HG03108 (cell line): ENCODE measurements around the gene KIAA0930.
"Not testable (repeated sequence)": the region's sequence is repeated elsewhere in the genome, so short reads cannot be mapped to it uniquely, and the experiment has no call there.

ENCODE experiments used
- ATAC-seq: cut with Tn5 transposase; IDR thresholded peaks from one replicate; pipeline ENCODE4 v1.9.1; 2021; ENCODE audit warnings: moderate library complexity; ENCODE audit not compliant: unreplicated experiment

Gene KIAA0930

DNA sequence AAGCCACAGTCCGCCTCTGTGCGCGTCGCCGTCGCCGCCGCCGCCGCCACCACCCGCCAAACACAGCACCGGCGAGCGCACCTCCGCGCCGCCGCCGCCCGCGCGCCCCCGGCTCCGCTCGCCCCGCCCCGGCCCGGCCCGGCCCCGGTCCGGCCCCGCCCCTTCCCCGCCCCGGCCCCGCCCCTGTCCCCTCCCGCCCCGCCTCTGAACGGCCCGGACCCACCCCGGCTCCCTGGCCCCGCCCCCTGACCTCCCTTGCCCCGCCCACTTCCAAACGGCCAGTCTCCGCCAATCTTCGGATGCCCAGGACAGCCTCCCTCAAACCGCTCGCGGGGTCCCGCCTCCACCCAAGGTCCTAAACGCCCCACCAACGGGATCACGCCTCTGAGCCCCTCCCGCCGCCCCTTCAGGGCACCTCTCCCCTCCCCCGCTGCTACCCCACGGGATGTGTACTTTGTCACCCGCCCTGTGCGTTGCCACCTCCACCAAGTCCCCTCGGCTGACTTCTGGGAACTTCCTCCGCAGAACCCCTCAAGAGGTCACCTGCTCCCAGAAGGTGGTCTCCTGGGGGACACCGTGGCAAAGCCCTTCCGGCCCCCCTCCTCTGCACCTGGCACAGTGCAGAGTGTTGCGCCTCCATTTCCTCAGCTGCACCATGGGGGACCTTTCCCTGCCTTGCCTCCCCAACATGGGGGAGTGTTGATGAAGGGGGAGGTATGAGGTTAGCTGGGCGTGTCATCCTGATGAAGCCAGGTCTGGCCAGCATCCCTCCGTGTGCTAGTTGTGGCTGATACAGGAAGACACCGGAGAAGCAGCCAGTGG, at the start of gene KIAA0930:
Gene KIAA0930 (minus strand): TSS at position 85 of the 822 bp plus-strand sequence. CDS start 191 bp downstream, outside the sequence.
- no peak for ATAC-seq

DNA sequence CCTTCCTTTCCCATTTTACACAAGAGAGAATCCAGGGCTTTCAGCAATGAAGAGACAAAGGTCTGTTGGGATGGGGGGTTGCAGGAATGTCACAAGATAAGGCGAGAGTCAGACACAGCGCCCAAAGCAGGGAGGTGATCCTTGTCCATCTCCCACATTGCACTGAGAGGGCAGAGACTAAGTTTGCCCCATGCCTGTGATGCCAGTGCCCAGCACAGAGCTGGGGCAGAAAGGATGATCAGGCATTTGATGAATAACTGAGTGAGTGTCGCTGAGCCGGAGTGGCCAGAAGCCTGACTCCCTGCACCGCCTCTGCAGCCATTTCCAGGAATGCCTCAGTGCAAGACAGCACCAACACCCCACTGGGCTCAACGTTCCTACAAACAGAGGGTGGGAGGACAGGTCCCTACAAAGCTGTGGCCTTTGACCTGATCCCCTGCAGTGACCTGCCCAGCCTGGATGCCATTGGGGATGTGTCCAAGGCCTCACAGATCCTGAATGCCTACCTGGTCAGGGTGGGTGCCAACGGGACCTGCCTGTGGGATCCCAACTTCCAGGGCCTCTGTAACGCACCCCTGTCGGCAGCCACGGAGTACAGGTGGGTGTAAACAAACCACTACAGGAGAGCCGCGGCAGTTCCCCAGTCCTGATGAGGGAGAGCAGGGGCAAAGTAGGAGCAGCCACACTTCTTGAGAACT, 46.3 kb upstream of the KIAA0930 start:
- ATAC-seq = no peak

DNA sequence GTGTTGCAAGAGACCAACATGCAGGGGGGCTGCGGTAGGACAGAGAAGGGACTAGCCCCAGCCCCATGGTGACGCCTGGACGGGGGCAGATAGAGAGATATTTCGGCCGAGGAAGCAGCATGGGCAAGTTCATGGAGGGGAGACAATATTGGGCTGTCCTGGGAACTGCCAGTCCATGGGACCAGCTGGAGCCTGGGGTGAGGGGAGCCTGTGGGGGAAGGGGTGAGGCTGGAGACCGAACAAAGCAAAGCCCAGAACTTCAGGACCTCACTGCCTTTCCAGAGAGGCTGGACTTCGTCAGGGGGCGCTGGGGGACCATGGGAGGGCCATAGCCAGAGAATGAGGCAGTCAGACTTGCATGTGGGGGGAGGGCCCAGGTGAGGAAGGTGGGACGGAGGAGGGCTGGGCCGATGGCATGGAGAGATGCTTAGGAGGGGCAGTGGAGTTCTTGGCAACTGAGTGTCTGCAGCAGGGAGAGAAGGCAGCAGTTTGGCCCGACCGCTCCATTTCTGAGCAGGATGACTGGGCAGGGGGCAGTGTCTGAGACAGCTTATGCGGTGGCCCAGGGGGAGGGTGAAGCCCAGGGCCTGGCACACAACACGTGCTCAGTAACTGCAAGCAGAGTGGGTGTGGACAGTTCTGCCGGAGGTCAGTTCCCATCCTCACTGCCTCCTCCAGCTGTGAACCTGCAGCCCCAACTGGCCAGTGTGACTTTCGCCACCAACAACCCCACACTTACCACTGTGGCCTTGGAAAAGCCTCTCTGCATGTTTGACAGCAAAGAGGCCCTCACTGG, 44.8 kb upstream of the KIAA0930 start:
- ATAC-seq = no peak

DNA sequence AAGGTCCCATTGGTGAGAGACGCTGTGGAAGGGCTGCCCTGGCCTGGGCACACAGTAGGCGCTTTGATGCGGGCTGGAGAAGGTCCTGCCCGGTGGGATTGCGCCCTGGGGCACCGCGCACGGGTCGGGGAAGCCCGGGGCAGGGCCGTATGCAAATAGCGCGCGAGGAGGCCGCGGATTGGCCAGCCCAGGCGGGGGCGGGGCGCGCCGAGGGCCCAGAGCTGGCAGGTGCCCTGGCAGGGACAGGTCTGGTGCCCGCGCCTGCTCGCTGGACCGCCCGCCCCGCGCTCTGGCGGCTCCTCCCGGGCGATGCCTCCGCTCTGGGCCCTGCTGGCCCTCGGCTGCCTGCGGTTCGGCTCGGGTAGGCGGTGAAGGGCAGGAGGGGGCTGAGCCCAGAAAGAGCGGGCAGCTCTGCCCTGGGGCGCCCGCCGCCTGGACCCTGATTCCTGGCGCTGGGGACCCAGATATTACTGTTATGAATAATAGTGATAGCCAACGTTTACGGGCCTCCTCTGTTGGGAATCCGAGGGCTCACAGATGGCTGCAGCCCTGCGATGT, 44.1 kb upstream of the KIAA0930 start, which contains the start of gene UPK3A:
Gene UPK3A (plus strand): TSS at position 245 of the 558 bp plus-strand sequence. CDS start 65 bp downstream, at position 310.
- ATAC-seq = no peak

DNA sequence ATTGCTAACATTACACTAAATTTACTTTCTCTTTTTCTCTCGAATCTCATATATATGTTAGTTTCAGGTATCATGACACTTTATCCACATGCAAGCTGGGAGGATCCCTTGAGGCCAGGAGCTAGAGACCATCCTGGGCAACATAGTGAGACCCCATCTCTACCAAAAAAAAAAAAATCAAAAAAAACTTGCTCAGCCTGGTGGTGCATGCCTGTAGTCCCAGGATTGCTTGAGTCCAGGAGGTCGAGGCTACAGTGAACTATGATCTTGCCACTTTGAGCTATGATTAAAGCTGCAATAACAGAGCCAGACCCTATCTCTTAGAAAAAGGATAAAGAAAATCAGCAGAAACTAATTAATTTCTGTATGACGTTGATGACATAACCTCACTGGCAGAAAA, 40.3 kb upstream of the KIAA0930 start:
- ATAC-seq = no peak

DNA sequence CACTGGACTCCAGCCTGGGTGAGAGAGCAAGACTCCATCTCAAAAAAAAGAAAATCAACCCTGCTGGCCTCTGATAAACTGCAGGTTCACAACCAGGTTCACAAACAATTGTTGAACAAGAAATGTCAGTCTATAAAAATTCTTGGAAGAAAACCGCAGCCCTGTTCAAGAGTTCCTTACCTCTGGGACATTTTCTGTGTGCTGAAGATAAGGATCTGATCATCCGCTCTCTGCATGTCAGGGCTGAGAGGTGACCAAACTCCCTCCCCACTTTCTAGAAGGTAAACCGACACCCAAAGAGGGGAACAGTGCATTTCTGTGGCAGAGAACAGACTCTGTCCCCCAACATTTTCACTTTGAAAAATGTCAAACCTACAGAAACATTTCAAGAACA, 39.9 kb upstream of the KIAA0930 start:
- ATAC-seq = no peak

DNA sequence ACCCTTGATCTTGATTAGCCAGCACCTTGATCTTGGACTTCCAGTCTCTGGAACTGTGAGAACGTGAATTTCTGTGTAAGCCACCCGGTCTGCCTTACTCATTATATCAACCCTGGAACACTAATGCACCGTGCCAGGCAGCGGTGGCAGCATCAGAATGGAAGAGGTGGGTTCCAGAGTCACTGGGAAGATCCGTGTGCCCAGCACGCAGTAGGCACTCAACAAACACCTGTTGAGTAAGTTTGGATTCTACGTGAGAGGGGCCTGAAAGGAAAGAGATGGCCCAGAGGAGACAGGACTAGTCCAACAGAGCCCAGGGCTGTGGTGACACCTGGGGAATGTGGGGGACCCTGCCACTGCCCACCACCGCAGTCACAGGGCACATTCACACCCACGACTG, 37.4 kb upstream of the KIAA0930 start:
- no peak for ATAC-seq

DNA sequence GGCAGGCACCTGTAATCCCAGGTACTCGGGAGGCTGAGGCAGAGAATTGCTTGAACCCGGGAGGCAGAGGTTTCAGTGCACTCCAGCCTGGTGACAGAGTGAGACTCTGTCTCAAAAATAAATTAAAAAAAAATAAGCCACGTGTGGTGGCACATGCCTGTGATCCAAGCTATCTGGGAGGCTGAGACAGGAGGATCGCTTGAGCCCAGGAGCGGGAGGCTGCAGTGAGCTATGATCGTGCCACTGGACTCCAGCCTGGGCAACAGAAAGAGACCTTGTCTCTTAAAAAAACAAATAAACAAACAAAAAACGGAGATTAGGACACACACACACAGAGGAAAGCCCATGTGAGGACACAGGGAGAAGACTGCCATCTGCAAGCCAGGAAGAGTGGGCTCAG, 37.0 kb upstream of the KIAA0930 start:
- ATAC-seq = not testable (repeated sequence)

DNA sequence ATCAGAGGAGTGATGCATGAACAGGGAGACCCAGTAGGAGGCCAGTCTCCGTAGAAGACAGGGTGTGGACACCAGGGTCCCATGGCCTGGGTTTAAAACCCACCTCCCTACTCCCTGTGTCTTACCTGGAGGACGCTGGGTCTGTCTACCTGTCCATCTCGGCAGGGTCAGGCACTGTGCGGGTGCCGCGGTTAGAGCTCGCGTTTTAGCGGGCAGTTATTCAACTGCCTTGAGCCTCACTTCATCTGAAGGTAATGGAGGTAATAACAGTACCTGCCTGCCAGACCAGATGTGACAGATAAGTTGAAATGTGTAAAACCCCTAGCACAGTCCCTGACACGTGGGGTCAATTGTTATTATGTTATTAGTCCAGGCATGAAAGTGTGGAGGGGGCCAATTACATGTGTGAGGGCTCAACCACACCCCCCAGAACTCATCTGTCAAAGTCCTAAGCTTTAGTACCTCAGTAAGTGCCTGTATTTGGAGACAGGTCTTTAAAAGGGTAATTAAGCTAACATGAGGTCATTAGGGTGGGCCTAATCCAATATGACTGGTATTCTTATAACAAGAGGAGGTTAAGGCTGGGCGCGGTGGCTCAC, 35.9 kb upstream of the KIAA0930 start:
- no peak for ATAC-seq

DNA sequence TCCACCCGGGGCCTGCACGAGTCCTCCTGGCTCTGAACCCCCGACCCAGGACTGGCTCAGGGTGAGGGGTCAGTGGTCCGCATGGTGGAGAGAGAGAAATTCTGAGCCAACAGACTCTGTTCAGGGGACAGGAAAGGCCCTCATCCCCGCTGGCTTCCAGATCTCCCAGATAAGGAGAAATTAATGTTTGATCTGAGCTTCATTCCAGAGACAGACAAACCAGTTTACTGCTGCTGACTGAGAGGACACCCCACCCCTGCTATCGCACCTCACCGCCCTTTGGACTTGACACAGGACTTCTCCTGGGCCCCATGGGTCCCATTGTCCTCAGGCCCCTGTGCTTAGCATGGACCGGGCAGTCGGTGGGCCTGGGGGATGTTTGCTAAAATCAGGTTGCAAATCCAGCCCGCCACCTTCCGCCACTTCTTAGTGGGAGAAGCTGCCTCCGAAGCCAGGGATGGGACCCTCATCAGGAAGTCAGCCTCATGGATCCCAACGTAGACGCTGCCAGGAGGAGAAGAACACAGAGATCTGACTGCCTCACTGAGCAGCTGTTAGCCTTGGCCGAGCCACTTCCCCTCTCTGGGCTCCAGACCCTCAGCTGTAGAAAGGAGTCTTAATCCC, 32.9 kb upstream of the KIAA0930 start:
- ATAC-seq = no peak

DNA sequence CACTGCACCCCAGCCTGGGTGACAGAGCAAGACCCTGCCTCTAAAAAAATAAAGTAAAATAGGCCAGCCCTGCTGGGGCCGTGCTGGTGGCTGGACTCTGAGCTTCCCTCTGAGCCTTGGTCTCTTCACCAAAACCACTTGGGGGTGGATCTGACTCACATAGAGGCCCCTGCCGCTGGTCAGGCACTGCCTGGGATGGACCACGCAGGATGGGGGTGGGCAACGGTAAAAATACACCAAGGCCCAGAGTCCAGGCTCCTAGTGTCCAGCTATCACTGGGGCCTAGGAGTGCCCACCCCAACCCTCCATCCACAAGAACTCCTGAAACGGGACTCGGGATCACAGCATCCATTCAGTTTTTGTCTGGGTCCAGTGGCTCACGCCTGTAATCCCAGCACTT, 31.8 kb upstream of the KIAA0930 start:
- no peak for ATAC-seq

DNA sequence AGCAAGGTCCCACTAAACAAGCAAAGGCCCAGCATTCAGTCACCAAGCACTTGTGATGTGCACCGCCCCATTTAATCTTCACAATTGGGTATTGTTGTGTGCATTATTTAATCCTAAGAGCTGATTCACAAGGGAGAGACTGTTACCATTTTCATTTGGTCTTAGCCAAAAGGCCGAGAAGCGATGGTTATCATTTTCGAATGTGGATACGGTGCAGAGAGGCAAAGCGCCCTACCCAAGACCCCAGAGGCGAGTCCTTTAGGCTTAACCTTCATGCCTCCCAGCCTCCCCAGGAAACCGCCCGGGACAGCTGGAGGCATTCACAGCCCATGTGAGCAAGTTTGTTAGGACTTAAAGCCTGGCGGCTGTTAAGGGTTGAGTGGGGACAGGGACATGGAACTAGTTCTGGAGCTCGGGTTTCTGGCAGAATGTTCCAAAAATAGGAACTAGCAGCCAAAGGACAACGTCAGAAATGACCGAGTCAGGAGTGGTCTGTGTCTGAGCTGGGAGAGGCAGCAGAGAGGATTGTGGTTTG, 31.0 kb upstream of the KIAA0930 start:
- ATAC-seq = no peak

DNA sequence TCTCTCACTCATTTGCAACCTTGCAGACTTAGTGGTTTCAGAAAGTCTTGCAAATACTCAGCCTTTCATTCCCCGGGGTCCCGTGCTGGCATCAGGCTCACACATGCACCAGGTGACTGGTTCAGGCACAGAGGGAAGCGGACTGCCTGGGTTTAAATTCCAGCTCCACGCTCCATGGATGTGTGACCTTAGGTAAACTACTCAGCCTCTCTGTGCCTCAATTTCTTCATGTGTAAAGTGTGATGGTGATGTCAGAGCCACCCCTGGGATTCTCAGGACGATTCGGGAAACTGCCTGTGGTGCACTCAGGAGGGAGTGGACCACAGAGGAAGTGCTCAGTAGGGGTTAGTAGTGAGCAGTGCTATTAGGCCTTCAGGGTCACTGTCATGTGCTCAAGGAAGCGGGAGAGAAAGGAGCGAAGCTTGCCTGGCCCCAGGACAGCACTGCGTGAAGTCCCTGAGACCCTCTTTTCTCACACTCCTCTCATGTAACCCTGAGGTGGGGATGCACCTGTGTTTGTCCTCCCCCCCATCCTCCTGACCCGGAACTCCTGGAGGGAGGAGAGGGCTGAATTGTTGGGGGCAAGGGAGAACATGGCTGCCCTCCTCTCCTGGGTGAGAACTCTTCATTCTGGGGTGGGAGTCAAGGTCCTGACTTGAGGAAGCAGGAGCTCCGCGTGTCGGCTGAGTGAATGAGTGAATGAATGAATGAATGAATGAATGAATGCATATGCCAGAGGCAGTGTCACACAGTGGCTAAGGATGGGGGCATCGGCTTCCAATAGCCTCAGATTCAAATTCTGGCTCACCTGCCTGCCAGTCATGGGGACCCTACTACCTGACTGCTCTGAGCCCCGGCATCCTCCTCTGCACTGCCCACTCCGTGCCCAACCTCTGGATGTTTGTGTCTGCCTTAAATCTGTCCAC, 29.7 kb upstream of the KIAA0930 start:
- ATAC-seq = no peak

DNA sequence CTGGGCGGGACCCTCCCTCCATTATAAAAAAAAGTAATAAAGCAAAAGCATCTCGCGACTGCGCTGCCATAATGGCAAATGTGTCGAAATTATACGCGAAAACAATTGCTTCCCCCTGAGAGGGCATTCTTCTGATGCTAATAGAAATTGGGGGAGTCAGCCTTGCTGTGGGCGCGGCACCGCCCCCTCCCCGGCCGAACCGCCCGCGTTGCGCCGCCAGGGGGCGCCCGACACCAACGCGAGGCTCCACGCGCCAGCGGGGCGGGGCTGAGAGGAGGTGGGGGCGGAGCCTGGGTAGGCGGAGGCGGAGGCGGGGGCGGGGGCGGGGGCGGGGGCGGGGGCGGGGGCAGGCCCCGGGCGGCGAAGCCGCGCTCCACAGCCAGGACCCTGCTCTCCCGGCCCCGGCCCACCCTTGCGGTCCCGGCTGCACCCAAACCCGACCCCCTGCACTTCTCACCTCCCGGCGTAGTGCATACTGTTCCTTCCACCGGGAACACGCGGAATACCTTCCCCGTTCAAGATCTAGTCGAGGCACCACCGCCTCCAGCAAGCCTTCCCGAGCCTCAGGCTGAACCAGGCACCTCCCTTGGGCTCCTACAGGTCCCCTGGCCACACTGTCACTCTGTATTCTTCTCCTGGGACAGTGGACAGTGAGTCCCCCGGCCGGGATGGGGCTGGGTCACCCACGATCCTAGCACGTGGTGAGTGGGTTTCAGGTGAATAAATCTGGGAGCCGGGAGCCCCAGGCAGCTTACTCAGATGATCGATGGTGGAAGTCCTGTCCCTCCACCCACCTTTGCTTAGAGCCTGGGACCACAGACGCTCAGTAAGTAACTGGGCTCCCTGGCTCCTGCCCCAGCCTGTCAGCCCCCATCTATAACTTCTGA, 28.5 kb upstream of the KIAA0930 start:
- ATAC-seq = no peak

DNA sequence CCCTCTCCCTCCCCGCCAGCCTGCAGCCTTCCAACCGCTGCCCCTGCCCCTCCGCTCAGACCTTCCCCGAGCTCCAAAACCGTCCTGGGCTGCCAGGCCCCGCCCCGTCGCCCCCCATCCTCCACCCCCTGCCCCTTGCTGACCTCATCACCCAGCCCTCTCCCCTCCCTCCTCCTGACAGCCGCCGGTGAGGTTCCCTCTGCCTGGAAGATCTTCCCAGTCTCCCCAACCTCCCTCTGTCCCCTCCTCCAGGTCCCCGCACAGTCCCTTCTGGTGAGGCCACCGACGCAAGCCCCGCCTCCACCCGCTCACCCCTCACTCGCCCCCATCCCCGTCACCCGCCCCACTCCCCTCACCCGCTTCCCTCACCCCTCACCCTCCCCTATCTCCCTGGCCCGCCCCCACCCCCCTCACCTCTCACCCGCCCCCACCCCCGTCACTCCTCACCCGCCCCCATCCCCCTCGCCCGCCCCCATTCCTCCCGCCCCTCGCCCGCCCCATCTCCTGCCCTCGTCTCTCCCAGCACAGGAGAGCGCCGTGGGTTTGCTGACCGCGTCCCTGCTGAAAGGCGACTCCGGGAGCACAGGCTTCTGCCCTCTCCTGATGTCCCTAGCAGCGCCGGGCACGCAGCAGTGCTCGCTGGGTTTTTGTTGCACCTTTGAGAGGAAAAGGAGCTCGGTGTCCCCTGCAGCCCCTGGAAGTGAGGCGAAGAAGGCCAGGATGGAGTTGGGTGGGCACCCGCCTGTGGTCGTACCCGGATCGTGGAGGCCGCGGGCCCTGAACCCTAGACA, 27.7 kb upstream of the KIAA0930 start:
- ATAC-seq = no peak

DNA sequence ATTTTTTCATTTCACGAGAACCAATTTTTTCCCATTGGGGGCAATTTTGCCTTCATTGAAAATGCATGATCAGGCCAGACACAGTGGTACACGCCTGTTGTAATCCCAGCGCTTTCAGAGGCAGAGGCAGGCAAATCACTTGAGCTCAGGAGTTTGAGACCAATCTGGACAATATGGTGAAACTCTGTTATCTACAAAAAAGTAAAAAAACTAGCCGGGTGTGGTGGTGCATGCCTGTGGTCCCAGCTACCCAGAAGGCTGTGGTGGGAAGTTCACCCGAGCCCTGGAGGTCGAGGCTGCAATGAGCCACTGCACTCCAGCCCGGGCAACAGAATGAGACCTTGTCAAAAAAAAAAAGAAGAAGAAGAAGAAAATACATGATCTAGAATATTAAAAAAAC, 24.8 kb upstream of the KIAA0930 start:
- ATAC-seq = no peak
